ENCODE results near the gene OR5AU1. TPM values are rescaled to one million over a fixed set of nuclear protein-coding genes. Genes with fewer than 3 reads are reported as not detected.

OR5AU1 gene
- total and polyA plus RNA-seq, 2 of the 13 experiments (the other 11 are each of a cell fraction or from before 2014, with no cell fraction given): not detected

- TF ChIP-seq NFRKB (IDR thresholded peaks at IDR 0.05) (no peak), KAT8 (CRISPR knock-in tag; IDR thresholded peaks at IDR 0.05) (peak; percentile 75; the same call in 1 of the 2 replicates), ZMYM4 (CRISPR knock-in tag; IDR thresholded peaks at IDR 0.05) (peak; percentile 72), NFE2L2 (IDR thresholded peaks at IDR 0.05; ENCODE audit: low read length) (no peak)
Observed at GRCh38 chr14:21106498-21107282, 49.2 kb downstream of the OR5AU1 start (continued).

GRCh38 chr14:21106176-21106497 is 49.7 kb downstream of the OR5AU1 start:
- Histone ChIP-seq H2AFZ (ENCODE audit: low read length) (peak overlapping the region; percentile 95), H3K27me3 (ENCODE audit: control insufficient read depth in 1 of 2, insufficient read depth in 2 of 2, low read length in 2 of 2) (no peaks in the 10 kb centered on the region; a peak in 1 of 5 replicates), H3K36me3 (replicated peaks in 1 of 2; ENCODE audit: control insufficient read depth in 1 of 2, insufficient read depth in 2 of 2, low read length in 2 of 2) (no peaks in the 10 kb centered on the region), H3K4me3 (replicated peaks in 1 of 3; ENCODE audit: insufficient read depth in 1 of 3, low read depth in 2 of 3, low read length in 3 of 3) (peak overlapping the region; percentile 51 to 67 (median 62)), H3K4me2 (ENCODE audit: low read depth, low read length) (peak overlapping the region; percentile 94), H3K9me3 (ENCODE audit: low read length) (no peaks in the 10 kb centered on the region), H4K20me1 (ENCODE audit: insufficient read depth, low read length) (no peaks in the 10 kb centered on the region), H3K79me2 (ENCODE audit: insufficient read depth, low read length) (peaks cover 11% of the 10 kb centered on the region), H3K27ac (ENCODE audit: extremely low read length, insufficient read depth, low read length) (peak overlapping the region; percentile 53), H3K4me1 (ENCODE audit: insufficient read depth, low read length) (peaks cover 81% of the 10 kb centered on the region), H3K9ac (ENCODE audit: insufficient read depth, low read depth, low read length) (peak overlapping the region; percentile 58)
- ATAC-seq (no peak), DNase-seq (ENCODE audit: low spot score) (no peak), FAIRE-seq (no peak)
- TF ChIP-seq PRPF4 (IDR thresholded peaks at IDR 0.05; ENCODE audit: low read depth, low read length, poor library complexity, severe bottlenecking) (peak; percentile 26), ZNF281 (CRISPR knock-in tag; IDR thresholded peaks at IDR 0.05; ENCODE audit: borderline replicate concordance) (peak; percentile 43; the same call in 1 of the 2 replicates), ZNF20 (CRISPR knock-in tag; IDR thresholded peaks at IDR 0.05) (no peak), ZNF296 (CRISPR knock-in tag; conservative IDR thresholded peaks at IDR 0.05) (no peak), FOXP4 (CRISPR knock-in tag; IDR thresholded peaks at IDR 0.05) (0 out of 2 replicates have a peak, but pooled peaks have one; percentile 4), RFX5 (IDR thresholded peaks at IDR 0.05; ENCODE audit: low read depth, low read length) (no peak), ZMAT3 (CRISPR knock-in tag; conservative IDR thresholded peaks at IDR 0.05) (0 out of 2 replicates have a peak, but pooled peaks have one; percentile 35)
- in situ Hi-C loops (cut with HindIII; ENCODE audit: extremely low pct_ligation_motif_present, low pct_unique_long_range_greater_than_20kb) (no loop called here), intact Hi-C loops (cut with micrococcal nuclease; ENCODE audit: unreplicated experiment) (no loop called here)
- WGBS (ENCODE audit: low lambda C conversion rate): 24% methylated on average over 4 of the region's 4 CpGs
- BruUV-seq (replicated peaks): no TSS peak
- ChIA-PET CTCF (ENCODE audit: low intra/inter-chr PET ratio, low total read pairs) (interaction anchor here (2.0 to 8.0 kb wide), 5 partner anchors 13 to 94 kb away, joined by 7 to 320 read pairs (median 31); partner anchors contain the start of genes ARHGEF40 and ZNF219), POLR2A (interaction anchor here (0.6 to 4.7 kb wide), 3 partner anchors 11 to 22 kb away, joined by 3 to 91 read pairs (median 9); no protein-coding TSS in a partner anchor)
